Measurements from ENCODE around the gene ATP1A3. TPM values are rescaled to one million over a fixed set of nuclear protein-coding genes. Genes with fewer than 3 reads are reported as not detected.
A peak's percentile ranks its signal among the peaks of the same experiment; 100 is the strongest.

ATP1A3 gene
- polyA plus RNA-seq, 1 of the 3 experiments (the other 2 are of a cell fraction), result 0.77 TPM

DNA sequence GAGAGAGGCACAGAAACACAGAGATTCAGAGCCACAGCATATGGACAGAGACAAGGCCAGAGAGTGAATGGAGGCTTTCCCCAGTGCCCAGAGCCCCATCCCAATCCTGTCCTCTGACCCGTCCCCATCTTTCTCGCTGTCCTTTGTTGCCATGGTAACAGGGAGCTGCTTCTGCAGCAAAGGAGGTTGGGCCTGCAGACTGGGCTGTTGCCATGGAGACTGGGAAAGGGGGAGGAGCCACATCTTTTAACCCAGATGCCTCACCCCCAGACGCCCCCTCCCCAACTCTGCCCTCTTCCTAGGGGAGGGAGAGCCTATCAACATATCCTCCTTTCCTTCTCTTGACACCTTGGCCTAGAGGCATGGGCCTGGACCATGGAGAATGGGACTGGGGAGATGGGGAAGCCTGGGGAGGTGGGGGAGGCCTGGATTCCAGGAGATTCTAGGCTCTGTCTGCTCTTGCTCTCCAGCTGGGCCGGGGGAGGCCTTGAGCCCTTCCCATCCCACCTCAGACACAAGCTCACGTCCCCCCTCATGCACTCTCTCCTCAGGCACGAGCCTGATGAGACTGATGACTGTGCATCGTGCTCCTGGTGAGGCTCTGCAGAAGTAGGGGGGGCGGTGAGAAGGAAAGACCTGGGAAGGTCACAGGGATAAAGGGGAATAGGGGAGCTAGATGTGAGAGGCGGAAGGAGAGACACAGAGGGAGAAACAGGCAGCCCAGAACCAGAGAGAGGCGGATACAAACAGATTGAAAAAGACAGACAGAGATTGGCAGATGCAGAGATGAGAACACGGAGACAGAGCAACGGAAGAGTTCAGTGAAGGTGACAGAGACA is 2.1 kb upstream of the ATP1A3 start (continued):
- TF ChIP-seq, protein P1, sequence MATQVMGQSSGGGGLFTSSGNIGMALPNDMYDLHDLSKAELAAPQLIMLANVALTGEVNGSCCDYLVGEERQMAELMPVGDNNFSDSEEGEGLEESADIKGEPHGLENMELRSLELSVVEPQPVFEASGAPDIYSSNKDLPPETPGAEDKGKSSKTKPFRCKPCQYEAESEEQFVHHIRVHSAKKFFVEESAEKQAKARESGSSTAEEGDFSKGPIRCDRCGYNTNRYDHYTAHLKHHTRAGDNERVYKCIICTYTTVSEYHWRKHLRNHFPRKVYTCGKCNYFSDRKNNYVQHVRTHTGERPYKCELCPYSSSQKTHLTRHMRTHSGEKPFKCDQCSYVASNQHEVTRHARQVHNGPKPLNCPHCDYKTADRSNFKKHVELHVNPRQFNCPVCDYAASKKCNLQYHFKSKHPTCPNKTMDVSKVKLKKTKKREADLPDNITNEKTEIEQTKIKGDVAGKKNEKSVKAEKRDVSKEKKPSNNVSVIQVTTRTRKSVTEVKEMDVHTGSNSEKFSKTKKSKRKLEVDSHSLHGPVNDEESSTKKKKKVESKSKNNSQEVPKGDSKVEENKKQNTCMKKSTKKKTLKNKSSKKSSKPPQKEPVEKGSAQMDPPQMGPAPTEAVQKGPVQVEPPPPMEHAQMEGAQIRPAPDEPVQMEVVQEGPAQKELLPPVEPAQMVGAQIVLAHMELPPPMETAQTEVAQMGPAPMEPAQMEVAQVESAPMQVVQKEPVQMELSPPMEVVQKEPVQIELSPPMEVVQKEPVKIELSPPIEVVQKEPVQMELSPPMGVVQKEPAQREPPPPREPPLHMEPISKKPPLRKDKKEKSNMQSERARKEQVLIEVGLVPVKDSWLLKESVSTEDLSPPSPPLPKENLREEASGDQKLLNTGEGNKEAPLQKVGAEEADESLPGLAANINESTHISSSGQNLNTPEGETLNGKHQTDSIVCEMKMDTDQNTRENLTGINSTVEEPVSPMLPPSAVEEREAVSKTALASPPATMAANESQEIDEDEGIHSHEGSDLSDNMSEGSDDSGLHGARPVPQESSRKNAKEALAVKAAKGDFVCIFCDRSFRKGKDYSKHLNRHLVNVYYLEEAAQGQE (IDR thresholded peaks at IDR 0.05; ENCODE audit: low read depth, low read length), result no peak
- TF ChIP-seq, protein P2, sequence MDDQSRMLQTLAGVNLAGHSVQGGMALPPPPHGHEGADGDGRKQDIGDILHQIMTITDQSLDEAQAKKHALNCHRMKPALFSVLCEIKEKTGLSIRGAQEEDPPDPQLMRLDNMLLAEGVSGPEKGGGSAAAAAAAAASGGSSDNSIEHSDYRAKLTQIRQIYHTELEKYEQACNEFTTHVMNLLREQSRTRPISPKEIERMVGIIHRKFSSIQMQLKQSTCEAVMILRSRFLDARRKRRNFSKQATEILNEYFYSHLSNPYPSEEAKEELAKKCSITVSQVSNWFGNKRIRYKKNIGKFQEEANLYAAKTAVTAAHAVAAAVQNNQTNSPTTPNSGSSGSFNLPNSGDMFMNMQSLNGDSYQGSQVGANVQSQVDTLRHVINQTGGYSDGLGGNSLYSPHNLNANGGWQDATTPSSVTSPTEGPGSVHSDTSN (IDR thresholded peaks at IDR 0.05), result no peak

DNA sequence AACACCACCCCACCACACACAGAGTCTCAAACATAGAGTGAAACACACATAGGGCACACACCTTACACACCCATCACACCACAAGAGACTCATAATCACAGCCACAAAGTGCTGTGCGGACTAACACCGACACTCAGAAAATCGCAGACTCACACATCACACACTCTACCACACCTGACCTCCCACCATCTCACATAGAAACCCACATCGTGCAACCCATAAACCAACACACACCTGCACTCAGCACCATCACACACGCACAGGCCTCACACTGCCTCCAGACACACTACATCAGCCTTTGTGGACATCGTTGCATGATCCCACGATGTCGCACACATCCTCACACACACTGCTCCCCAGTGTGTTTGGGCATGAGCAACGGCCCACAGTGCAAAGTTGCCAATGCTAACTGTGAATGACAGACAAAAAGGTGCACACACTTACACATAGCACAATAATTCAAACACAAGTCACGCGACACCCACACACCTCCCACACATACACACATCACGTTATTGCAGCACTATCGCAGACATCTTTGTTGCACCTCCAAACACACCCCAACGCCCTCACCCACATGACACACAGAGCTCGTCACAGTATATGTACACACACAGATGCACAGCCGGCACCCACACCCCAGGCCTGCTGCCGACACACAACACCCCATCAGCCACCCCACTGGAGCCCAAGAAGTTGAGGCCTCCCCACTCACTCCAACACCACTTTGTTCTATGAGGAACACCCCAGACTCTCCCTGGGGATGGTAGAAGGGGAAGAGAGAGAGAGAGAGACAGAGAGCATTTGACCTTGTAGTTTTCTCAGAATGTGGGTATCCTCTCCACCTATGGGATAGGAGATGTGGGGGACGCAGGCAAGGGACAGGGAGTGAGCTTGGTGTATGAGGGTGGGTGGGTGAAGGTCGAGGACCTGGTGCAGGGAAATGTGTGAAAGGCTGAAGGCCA is 1.2 kb upstream of the ATP1A3 start:
- ChIA-PET POLR2A (interaction anchor here (0.5 to 2.6 kb wide), 6 partner anchors 10 to 1375 kb away, joined by 3 to 10 read pairs (median 3); partner anchors contain the start of genes PRR19 and RABAC1), CTCF (interaction anchor here (0.8 to 1.8 kb wide), 4 partner anchors 28 to 43 kb away, joined by 3 to 7 read pairs (median 4); no protein-coding TSS in a partner anchor)
- no peak overlapping the region for H3K4me2 ChIP-seq
- H3K9me2 ChIP-seq, result no peaks in the 10 kb centered on the region
- H3F3A ChIP-seq (replicated peaks; ENCODE audit: insufficient read depth), result no peaks in the 10 kb centered on the region
- H3K27me3 ChIP-seq (ENCODE audit: insufficient read depth), result peaks cover 36% of the 10 kb centered on the region
- H2AFZ ChIP-seq (ENCODE audit: low read depth), result no peak overlapping the region
- H3K4me1 ChIP-seq (ENCODE audit: control insufficient read depth in 1 of 2, insufficient read depth in 2 of 2, low read depth in 1 of 2, low read length in 1 of 2), result peaks cover 0 to 62% of the 10 kb centered on the region in 2 experiments; a peak in 1 of 4 replicates
- H3K79me2 ChIP-seq (ENCODE audit: insufficient read depth), result no peaks in the 10 kb centered on the region
- no peak for DNase-seq
- no peak overlapping the region for H3K4me3 ChIP-seq (ENCODE audit: low read depth in 2 of 2, low read length in 1 of 2)
- H3K9ac ChIP-seq, result no peak overlapping the region
- H3K36me3 ChIP-seq (replicated peaks in 1 of 2; ENCODE audit: control insufficient read depth in 1 of 2, insufficient read depth in 2 of 2, low read length in 1 of 2), result no peaks in the 10 kb centered on the region
- 69% methylated on average over 19 of the region's 19 CpGs for WGBS (ENCODE audit: low lambda C conversion rate)
- H4K20me1 ChIP-seq (ENCODE audit: insufficient read depth), result no peaks in the 10 kb centered on the region
- no peaks in the 10 kb centered on the region for H3K9me3 ChIP-seq
- H3K27ac ChIP-seq (ENCODE audit: low read depth in 2 of 2, low read length in 1 of 2), result peak overlapping the region in 1 of 2 experiments; percentile 98; a peak in 2 of 4 replicates
- TF ChIP-seq SIN3A (IDR thresholded peaks at IDR 0.05; ENCODE audit: borderline replicate concordance, low read depth, low read length), result no peak
- no peak for TF ChIP-seq NFIC (IDR thresholded peaks at IDR 0.05; ENCODE audit: borderline replicate concordance)
- TF ChIP-seq RCOR1 (IDR thresholded peaks at IDR 0.05; ENCODE audit: low read length), result no peak
- TF ChIP-seq SMC3 (IDR thresholded peaks at IDR 0.05; ENCODE audit: low read depth, low read length), result no peak
- no peak for TF ChIP-seq GATA2 (CRISPR knock-in tag; IDR thresholded peaks at IDR 0.05)
- TF ChIP-seq GABPA (IDR thresholded peaks at IDR 0.05; ENCODE audit: low read depth), result no peak
- no peak for TF ChIP-seq NRF1 (IDR thresholded peaks at IDR 0.05; ENCODE audit: low read depth, low read length)
- TF ChIP-seq, protein P3, sequence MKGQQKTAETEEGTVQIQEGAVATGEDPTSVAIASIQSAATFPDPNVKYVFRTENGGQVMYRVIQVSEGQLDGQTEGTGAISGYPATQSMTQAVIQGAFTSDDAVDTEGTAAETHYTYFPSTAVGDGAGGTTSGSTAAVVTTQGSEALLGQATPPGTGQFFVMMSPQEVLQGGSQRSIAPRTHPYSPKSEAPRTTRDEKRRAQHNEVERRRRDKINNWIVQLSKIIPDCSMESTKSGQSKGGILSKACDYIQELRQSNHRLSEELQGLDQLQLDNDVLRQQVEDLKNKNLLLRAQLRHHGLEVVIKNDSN (IDR thresholded peaks at IDR 0.05; ENCODE audit: borderline replicate concordance, low read depth), result no peak
- TF ChIP-seq YY1 (IDR thresholded peaks at IDR 0.05; ENCODE audit: low read depth), result no peak
- no peak for TF ChIP-seq JUND (IDR thresholded peaks at IDR 0.05)
- no peak for TF ChIP-seq MEF2A (IDR thresholded peaks at IDR 0.05; ENCODE audit: borderline replicate concordance, low read depth)
- no peak for TF ChIP-seq TAF1 (IDR thresholded peaks at IDR 0.05; ENCODE audit: borderline replicate concordance, low read depth, low read length)
- no peak for TF ChIP-seq EP300 (IDR thresholded peaks at IDR 0.05; ENCODE audit: borderline replicate concordance in 1 of 2, low read depth in 1 of 2, low read length in 1 of 2)
- no peak for TF ChIP-seq ELF1 (IDR thresholded peaks at IDR 0.05)
- TF ChIP-seq RFX5 (IDR thresholded peaks at IDR 0.05; ENCODE audit: low read length), result no peak
- TF ChIP-seq, protein P2 (IDR thresholded peaks at IDR 0.05), result no peak
- TF ChIP-seq, protein P4, sequence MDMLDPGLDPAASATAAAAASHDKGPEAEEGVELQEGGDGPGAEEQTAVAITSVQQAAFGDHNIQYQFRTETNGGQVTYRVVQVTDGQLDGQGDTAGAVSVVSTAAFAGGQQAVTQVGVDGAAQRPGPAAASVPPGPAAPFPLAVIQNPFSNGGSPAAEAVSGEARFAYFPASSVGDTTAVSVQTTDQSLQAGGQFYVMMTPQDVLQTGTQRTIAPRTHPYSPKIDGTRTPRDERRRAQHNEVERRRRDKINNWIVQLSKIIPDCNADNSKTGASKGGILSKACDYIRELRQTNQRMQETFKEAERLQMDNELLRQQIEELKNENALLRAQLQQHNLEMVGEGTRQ (IDR thresholded peaks at IDR 0.05; ENCODE audit: borderline replicate concordance, low read depth, low read length), result no peak

All from SK-N-SH (cell line).